Measurements from ENCODE around the gene SPEM1.
"Not testable (repeated sequence)": the region's sequence is repeated elsewhere in the genome, so short reads cannot be mapped to it uniquely, and the experiment has no call there.

The SPEM1 gene

DNA sequence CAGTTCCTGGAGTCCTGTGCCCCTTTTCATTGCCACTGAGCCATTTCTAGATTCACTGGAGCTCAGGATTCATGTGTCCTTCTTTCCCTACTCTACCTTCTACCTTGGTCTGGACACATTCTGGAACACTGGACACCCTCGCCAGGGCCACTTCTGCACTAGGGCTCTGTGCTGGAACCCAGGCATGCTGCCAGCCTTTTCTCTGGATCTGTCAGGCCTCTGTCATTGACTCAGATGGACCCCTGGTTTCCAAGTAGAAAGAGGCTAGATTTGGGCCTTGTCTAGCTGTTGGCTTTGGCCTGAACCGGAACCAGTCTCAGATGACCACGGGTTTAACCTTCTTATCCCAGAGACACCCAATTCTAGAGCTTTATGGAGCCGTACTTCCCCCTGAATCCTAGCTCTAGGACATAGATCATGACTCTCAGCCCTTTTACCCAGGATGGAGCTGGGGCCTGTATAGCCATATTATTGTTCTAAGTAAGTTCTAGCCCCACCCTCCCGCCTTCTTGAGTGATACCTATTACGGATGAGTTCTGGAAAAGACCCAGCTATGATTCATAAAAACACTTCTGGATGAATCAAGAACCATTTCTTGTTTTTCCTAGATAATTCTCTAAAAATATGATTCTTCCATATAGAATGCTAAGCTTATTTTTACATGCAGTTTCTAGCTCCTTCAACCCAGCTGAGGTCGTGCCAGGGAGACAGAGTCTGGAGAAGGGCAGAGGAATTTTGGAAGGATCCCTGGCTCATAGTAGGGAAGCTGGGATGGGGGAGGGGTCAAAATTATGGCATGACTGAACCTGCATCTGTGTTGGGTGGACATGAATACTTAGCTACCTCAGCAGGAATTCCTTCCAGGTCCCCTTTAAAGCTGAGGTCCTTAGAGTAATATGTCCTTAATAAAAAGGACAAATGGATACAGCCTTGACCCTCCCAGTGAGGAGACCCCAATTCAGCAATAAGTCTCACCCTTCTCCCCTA is 23.7 kb downstream of the SPEM1 start:
- no peak for DNase-seq

DNA sequence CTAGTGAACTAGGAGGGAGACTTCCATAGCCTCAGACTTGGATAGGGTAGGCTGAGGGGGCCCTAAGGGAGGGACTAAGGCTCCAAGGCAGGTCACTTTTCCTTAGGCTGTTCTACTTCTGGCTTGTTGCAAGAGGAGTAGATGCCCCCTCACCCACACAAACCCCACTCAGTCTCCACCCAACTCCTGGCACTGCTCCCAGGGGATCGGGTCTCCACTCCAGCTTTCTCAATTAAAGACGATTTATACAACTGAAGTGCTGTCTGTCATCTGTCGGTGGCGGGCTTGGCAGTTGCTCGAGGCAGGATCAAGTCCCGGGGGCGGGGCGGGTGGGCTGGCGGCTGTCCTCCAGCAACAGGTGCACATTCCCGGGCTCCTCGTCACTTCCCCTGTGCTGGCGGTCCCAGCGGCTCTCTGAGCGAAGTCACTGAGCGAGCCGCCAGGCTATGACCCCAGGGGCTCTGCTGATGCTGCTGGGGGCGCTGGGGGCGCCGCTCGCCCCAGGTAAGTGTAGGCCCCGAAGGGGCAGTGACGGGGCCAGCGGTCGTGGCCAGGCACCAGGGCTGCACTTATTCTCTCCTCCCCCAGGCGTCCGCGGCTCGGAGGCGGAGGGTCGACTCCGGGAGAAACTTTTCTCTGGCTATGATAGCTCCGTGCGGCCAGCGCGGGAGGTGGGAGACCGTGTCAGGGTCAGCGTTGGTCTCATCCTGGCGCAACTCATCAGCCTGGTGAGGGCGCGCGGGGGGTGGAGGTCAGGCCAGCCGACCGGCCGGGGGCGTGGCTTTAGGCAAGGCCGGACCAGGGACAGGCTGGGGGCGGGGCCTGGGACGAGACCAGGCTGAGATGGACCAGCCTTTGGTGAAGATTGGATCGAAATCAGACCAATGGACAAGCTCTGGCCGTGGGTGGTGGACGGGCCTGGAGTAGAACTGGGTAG is 24.8 kb downstream of the SPEM1 start, which contains the start of gene CHRNB1:
Gene CHRNB1, plus strand, starts transcription at position 380 of the 937 bp plus-strand sequence. Its CDS starts 67 bp downstream, at position 447.
- no peak for DNase-seq

DNA sequence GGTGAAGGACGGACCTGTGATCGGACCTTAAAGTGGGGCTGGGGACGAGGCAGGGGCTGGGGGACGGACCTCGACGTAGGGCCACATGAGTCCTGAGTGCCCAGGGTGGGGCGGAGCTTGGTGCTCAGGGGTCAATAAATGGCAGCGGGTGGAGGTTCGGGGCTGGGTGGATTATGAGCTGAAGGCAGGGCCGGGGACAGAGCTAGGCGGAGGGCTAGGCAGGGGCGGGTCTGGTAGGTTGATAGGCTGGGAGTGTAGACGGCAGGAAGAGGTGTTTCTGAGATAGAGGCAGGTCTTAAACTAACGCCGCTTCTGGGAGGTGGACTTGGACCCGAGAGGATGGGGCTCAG is 25.5 kb downstream of the SPEM1 start:
- DNase-seq: peak; percentile 42

DNA sequence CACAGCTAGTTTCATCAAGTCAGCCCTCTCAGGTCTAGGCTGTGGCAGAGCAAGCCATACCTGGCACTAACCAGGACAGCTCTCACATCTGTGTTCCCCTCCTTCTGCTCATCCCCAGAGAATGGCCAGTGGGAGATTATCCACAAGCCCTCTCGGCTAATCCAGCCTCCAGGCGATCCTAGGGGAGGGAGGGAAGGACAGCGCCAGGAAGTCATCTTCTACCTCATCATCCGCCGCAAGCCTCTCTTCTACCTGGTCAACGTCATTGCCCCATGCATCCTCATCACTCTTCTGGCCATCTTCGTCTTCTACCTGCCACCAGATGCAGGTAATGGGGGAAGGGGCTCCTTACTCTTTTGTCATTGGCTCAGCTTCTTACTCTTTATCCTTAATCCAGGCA is 28.3 kb downstream of the SPEM1 start:
- no peak for DNase-seq

DNA sequence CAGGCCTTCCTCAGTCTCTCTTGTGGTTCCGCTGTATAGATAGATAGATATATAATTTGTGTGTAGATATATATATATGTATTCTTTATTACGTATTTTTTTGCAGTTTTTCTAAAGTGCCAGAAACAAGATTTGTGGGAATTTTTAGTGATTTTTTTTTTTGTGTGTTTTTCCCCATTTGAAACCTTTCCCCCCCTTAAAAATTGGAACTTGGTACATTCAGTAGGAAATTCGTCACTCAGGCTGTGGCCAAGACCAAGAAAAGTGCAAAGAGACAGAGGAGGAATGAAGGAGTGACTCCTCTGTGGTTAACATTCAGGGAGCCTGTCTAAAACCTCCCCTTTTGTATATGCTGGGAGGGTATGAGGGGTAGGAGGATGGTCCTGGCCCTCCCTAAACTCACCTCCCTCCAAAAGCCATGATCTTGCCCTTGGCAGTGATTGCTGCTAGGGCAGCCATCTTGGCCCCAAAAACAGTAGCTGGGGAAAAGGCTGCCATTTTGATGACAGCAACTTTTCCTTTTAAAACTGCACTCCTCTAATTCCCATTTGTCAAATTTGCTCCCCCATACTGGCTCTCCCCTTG is 39.9 kb downstream of the SPEM1 start:
- no peak for DNase-seq

DNA sequence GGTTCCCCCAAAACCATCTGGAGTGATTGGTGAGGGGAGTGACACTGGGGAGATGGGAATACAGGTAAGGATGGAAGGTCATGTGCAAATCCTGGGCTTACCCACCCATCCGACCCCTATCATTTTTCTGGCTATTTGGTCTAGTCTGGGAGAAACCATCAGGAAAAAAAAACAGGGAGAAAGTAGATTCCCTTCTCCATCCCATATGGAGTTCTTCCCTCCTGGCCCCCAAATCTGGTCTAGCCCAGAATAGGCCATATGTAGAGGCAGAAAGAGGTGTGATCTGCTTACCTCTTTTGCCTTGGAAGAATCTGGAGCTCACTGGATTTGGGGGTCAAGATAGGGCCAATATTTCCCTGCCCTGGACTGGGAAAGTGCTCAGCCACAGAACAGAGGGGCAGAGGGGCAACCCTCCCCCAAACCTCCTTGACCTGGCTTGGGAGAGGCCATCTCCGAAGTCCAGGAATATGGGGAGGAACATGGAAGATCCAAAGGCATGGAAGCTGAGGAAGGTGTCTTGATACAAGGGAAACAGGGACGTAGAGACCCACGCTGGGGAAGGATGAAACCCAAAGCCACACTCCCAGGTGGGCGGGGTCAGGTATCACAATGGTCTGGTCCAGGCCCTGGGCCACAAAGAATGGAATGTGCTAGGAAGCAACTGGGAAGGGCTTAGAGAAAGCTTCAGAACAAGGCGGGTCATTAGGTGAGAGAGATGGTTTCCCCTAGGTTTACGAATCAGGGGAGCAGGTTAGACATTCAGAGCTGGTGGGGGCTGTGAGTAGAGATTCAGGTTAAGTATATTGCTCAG is 40.9 kb downstream of the SPEM1 start:
- no peak for DNase-seq

DNA sequence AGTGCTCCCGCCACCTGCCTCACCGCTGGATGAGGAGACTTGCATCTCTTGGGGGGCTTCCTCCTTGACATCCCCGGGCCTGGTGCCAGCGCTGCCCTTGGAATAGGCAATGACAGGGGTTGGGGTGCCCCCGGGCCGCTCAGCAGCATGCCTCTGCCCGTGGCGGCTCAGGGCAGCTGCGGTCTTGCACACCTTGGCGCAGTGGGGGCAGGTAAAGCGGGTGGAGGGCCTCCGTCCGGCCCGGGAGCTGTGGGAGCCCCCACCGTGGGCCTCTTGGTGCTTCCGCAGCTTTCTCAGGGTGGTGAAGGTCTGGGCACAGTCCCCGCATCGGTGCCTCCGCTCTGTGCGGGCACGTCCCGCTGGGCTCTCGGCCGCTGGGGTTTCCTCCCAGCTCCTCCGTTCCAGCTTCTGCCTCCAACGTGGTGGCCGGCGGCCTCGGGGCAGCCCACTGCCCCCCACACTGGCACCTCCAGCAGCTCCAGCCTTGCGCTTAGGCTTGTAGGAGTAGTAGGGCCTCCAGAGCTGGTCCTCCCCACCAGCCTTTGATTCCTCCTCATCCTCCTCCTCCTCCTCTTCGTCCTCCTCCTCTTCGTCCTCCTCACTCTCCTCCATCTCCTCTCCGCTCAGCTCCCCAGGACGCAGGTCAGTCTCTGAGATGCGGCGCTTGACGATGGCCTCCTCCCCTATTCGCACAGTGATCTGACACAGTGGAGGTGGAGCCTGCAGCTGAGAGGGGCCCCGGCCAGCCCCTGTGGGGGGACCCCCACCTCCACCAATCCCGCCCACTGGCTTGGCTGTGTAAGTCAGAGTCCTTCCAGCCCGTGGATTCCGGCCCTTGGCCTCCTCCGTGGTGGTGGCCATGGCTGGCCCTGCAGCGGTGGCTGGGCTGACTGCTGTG is 42.6 kb downstream of the SPEM1 start:
- no peak for DNase-seq

DNA sequence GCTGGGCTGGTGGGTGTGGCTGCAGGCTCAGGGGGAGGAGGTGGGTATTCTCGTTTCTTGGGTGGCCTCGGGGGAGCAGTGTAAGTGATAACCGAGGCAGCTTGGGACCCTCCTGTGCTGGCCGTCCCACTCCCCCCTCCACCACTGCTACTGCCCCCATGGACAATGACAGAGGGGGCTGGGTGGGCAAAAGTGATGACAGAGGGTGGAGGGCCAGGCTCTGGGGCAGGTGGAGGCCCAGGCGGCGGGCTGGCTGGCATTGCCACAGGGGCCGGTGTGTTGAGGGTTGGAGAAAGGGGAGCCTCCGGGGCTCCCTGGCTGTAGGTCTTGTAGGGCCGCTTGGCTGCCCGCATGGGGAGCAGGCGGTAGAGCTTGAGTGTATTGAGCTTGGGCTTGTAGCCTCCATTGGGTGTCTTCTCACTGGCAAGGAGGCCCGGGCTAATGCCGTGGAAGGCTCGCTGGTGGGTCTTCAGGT is 43.3 kb downstream of the SPEM1 start:
- no peak for DNase-seq

DNA sequence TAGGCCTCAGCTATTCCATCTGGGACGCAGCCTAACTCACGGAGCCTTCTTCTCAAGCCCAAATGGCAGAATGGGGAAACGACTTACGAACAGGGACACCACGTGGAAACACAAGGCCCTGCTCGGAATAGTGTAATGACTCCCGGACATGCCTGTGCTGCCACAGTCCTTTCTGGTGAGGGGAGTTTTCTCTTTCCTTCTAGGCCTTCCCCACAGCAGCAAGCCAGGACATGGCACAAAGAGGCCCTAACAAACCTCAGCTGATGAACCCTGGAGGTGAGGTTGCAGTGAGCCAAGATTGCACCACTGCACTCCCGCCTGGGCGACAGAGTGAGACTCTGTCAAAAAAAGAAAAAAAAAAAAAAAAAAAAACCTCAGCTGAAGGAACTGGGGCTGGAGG is 44.0 kb downstream of the SPEM1 start:
- no peak for DNase-seq

DNA sequence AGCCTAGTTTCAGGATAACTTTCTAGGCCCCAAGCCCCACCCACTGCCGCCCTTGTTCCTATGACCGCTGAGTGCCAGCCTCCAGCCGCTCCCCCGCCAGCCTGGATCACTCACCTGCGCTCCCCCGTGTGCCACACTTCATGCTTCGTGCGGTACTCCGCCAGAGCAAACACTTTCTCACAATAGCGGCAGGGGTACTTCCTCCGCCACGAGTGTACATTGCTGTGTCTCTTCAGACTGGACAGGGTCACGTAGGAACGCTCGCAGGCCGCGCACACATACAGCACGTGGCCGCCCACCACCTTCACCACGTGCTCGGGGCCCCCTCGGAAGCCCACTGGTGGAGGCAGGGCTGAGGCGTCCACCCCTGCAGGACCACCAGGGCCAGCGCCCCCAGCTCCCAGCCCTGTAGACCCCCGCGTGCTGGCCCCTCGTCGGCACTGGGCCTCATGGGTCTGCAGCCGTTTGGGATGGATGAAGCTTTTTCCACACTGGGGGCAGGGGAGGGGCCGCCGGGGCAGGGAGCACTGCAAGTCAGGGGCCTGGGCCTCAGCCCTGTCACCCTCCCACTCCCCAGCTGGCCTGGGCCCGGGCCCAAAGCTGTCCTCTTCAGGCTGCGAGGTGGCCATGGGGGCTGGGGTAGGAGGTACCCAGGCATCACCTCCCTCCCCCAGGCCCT is 45.6 kb downstream of the SPEM1 start:
- no peak for DNase-seq

DNA sequence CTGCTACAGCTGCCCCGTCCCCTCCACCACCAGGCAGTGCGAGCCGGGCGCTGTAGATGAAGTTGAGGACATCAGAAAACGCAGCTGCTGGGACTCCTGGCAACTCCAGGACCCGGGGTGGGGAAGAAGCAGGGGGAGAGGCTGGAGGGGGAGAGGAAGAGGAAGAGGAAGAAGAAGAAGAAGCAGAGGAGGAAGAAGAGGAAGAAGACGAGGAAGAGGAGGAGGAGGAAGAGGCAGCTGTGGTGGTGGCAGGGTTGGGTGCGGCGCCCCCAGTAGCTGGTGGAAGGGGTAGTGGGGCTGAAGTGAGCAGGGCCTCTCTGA is 46.2 kb downstream of the SPEM1 start:
- DNase-seq: no peak

DNA sequence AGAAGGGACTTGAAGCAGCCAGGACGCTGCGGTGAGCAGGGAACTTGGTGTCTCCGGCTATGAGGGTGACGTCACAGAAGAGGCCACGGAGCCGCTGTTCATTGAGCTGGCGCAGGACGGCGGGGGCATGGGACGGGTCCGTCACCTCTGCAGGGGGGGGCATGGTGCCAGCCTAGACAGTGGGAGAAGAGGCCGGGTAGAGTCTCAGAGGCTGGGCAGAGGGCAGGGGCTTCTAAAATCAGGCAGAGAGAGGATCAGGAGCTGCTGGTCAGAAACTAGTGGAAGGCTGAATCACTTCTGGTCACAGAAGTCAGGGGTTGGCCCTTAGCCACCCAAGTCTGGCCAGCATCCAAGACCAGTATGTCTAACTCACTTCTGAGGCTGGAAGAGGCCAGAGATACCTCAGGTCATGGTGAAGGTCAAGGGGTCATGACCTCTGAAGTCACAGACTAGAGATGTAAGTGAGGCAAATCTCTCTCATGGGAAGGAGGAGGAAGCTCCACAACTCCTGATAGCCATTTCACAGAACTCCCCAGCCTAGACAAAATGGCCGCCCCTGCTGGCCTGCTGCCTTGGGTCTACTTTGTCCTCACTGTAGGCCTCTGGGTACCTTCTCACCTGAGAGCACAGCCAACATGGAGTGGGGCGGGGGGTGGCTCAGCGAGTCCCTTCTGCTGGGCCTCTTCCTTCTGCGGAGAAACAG is 46.7 kb downstream of the SPEM1 start:
- DNase-seq: no peak

DNA sequence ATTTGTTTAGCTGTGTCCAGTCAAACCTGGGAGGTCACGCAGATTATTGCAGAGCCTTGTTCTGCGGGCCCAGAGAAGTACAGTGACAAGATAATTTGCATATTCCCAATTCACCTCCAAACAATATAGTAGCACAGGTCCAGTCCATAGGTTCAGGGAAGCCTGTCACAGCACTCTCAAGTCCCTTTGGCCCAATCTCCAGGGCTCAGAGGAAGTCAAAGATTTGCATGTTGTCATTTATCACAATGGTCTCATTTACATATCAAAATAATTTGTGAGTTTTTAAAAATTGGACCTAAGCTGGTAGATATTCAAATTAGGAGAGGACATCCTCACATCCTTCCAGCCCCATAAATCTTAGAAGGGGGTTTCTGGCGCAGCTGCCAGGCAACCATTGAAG is 47.4 kb downstream of the SPEM1 start:
- no peak for DNase-seq

DNA sequence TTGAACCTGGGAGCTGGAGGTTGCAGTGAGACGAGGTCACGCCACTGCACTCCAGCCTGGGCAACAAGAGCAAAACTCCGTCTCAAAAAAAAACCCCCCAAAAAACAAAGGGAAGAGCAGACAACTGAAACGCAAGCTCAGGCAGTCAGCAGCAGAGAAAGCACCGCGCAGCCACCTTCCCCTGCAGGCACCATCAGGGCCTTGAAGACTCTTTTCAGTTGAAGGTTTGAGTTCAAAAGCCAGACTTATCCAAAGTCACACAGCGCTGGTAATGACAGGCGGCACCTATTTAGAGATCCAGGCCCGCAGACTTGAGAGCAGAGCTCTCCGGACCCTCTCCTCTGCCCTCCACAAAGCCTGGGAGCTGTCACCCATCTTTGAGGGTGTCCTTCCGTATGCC is 48.2 kb downstream of the SPEM1 start:
- no peak for DNase-seq

DNA sequence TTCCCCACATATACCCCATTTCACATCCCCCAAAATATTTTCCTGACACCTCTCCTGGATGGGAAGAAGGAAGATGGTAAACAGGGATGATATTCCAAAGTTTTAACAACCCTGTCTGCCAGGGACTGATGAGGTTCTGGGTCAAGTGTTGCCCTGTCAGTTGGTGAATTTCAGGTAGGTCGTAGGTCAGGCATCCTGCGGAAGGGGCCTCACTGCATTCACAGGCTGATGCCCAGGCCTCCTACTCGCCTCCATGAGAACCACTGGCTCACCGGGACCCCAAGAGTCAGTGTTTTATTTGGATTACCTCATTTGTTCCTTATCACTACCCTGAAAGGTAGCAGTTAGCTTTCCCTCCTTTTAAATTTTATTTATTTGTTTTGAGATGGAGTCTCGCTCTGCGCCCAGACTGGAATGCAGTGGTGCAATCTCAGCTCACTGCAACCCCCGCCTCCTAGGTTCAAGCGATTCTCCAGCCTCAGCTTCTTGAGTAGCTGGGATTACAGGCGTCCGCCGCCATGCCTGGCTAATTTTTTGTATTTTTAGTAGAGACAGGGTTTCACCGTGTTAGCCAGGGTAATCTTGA is 48.8 kb downstream of the SPEM1 start:
- DNase-seq: no peak

DNA sequence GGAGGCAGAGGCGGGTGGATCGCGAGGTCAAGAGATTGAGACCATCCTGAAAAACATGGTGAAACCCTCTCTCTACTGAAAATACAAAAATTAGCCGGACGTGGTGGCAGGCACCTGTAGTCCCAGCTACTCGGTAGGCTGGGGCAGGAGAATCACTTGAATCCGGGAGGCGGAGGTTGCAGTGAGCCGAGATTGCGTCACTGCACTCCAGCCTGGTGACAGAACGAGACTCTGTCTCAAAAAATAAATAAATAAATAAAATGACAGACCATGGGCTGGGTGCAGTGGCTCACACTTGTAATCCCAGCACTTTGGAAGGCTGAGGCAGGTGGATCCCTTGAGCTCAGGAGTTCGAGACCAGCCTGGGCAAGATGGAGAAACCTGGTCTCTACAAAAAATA is 49.7 kb downstream of the SPEM1 start:
- DNase-seq: not testable (repeated sequence)

DNA sequence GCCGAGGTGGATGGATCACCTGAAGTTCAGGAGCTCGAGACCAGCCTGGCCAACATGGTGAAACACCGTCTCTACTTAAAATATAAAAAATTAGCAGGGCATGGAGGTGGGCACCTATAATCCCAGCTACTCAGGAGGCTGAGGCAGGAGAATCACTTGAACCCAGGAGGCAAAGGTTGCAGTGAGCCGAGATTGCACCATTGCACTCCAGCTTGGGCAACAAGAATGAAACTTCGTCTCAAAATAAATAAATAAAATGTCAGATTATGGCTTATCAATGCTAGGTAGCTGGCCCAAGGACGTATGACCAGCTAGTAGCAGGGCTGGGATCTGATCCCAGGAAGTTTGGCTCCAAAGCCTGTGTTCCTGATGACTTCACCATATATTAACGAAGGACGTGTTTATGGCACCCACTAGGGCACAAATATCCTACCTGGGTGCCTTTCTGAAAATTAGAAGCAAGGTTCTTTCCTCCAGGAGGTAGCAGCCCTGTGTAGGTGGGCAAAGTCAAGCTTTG is 50.4 kb downstream of the SPEM1 start:
- not testable (repeated sequence) for DNase-seq

Measured in activated gamma-delta T cell treated with Interleukin-2 at 50 U/mL for 16 hours (primary cell).